ENCODE results near the gene PCIF1. TPM values are rescaled to one million over a fixed set of nuclear protein-coding genes. Genes with fewer than 3 reads are reported as not detected.
"Not testable (repeated sequence)": the region's sequence is repeated elsewhere in the genome, so short reads cannot be mapped to it uniquely, and the experiment has no call there.

Gene PCIF1
- total and polyA plus RNA-seq, 2 donors (not counting 3 experiments of a cell fraction or from before 2014, with no cell fraction given), result 26.4 to 27.2 TPM

DNA sequence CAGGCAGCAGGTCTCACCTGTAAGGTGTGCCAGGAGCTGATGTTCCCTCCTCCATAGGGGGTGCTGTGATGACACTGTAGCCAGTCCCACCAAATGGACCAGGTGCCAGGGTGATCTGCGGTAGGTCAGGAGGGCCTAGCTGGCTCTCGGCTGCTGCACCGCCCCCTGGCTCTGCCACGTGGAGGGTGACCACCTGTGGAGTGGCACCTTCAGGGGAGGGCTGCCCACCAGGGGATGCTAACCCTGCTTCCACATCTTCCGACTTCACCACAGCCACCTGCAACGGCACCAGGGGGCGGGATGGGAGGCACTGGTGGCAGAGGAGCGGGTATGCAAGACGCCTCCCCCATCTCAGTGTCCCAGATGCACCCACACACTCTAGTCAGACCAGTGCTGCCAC, 19.2 kb downstream of the PCIF1 start:
- no peak for DNase-seq (ENCODE audit: low read depth, low spot score)
- Histone ChIP-seq H3K79me2 (ENCODE audit: control insufficient read depth, insufficient read depth, low read length) (no peaks in the 10 kb centered on the region), H3K4me3 (replicated peaks in 1 of 3; ENCODE audit: insufficient read depth in 1 of 3, low read depth in 1 of 3, low read length in 3 of 3) (no peak overlapping the region), H3K4me1 (ENCODE audit: control insufficient read depth, extremely low read depth, insufficient read depth, low read length) (no peaks in the 10 kb centered on the region), H3K9me1 (replicated peaks; ENCODE audit: control insufficient read depth, extremely low read depth, insufficient read depth, low read length) (no peaks in the 10 kb centered on the region), H3K27ac (ENCODE audit: insufficient read depth, low read depth, low read length) (no peak overlapping the region), H3K27me3 (ENCODE audit: control insufficient read depth in 2 of 2, insufficient read depth in 2 of 2, low read length in 2 of 2) (no peaks in the 10 kb centered on the region), H3K9ac (replicated peaks; ENCODE audit: extremely low read depth, insufficient read depth, low read length) (no peak overlapping the region), H3K36me3 (ENCODE audit: control insufficient read depth in 2 of 2, extremely low read depth in 1 of 2, insufficient read depth in 2 of 2, low read length in 2 of 2) (peaks cover 10 to 52% of the 10 kb centered on the region in 2 experiments), H2AFZ (ENCODE audit: low read depth, low read length) (no peak overlapping the region), H3K4me2 (ENCODE audit: insufficient read depth, low read length) (no peak overlapping the region), H3K9me3 (replicated peaks; ENCODE audit: control insufficient read depth, insufficient read depth, low read length) (no peaks in the 10 kb centered on the region), H4K20me1 (replicated peaks; ENCODE audit: control insufficient read depth, extremely low read depth, insufficient read depth, low read length) (no peaks in the 10 kb centered on the region)
- dilution Hi-C loops (cut with MboI; ENCODE audit: extremely low pct_ligation_motif_present, low sequenced_read_pairs) (no loop called here), intact Hi-C loops (cut with micrococcal nuclease) (no loop called here)
- ChIA-PET POLR2A (no interaction called here), CTCF (interaction anchor here (2.7 kb wide), 1 partner anchor 17 kb away, joined by 18 read pairs; no protein-coding TSS in a partner anchor)
- TF ChIP-seq, protein P1, sequence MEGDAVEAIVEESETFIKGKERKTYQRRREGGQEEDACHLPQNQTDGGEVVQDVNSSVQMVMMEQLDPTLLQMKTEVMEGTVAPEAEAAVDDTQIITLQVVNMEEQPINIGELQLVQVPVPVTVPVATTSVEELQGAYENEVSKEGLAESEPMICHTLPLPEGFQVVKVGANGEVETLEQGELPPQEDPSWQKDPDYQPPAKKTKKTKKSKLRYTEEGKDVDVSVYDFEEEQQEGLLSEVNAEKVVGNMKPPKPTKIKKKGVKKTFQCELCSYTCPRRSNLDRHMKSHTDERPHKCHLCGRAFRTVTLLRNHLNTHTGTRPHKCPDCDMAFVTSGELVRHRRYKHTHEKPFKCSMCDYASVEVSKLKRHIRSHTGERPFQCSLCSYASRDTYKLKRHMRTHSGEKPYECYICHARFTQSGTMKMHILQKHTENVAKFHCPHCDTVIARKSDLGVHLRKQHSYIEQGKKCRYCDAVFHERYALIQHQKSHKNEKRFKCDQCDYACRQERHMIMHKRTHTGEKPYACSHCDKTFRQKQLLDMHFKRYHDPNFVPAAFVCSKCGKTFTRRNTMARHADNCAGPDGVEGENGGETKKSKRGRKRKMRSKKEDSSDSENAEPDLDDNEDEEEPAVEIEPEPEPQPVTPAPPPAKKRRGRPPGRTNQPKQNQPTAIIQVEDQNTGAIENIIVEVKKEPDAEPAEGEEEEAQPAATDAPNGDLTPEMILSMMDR (IDR thresholded peaks at IDR 0.05; ENCODE audit: extremely low read depth in 1 of 2, insufficient read depth in 1 of 2, low read depth in 1 of 2, low read length in 2 of 2), result no peak
- TF ChIP-seq POLR2AphosphoS5 (IDR thresholded peaks at IDR 0.05; ENCODE audit: insufficient read depth, low read depth, low read length) (no peak), FOS (IDR thresholded peaks at IDR 0.05; ENCODE audit: borderline replicate concordance, insufficient read depth, low read length) (no peak), MYC (IDR thresholded peaks at IDR 0.05; ENCODE audit: low read depth, low read length) (no peak), JUN (IDR thresholded peaks at IDR 0.05; ENCODE audit: borderline replicate concordance, insufficient read depth, insufficient read length, low read depth) (no peak), POLR2A (IDR thresholded peaks at IDR 0.05; ENCODE audit: low read depth, low read length) (no peak), EZH2 (IDR thresholded peaks at IDR 0.05; ENCODE audit: borderline replicate concordance, low read depth, low read length, severe bottlenecking) (no peak), GATA2 (IDR thresholded peaks at IDR 0.05; ENCODE audit: insufficient read depth, insufficient read length, low read depth, low read length) (no peak)
- TF ChIP-seq, protein P2, sequence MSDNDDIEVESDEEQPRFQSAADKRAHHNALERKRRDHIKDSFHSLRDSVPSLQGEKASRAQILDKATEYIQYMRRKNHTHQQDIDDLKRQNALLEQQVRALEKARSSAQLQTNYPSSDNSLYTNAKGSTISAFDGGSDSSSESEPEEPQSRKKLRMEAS (IDR thresholded peaks at IDR 0.05; ENCODE audit: insufficient read depth, insufficient read length), result no peak
- FAIRE-seq, result no peak
- no TSS peak for BruUV-seq (replicated peaks)

DNA sequence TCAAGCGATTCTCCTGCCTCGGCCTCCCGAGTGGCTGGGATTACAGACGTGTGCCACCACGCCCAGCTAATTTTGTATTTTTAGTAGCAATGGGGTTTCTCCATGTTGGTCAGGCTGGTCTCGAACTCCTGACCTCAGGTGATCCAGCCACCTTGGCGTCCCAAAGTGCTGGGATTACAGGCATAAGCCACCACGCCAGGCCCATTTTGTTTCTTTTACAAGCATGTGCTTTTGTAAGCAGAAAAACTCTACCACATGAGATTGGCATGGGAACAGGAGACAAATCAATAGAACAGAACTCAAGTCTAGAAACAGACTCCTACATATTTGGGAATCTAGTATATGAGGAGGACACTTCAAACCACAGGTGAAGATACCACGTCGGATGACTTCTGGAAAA, 21.8 kb downstream of the PCIF1 start:
- peaks cover 18 to 54% of the 10 kb centered on the region in 2 experiments for H3K36me3 ChIP-seq (ENCODE audit: control insufficient read depth in 2 of 2, extremely low read depth in 1 of 2, insufficient read depth in 2 of 2, low read length in 2 of 2)
- BruUV-seq (replicated peaks); H4K20me1 ChIP-seq (replicated peaks; ENCODE audit: control insufficient read depth, extremely low read depth, insufficient read depth, low read length); FAIRE-seq; H3K9me1 ChIP-seq (replicated peaks; ENCODE audit: control insufficient read depth, extremely low read depth, insufficient read depth, low read length); H3K9me3 ChIP-seq (replicated peaks; ENCODE audit: control insufficient read depth, insufficient read depth, low read length); H3K79me2 ChIP-seq (ENCODE audit: control insufficient read depth, insufficient read depth, low read length); DNase-seq (ENCODE audit: low read depth, low spot score); CTCF ChIA-PET; POLR2A ChIA-PET; H2AFZ ChIP-seq (ENCODE audit: low read depth, low read length); H3K27ac ChIP-seq (ENCODE audit: insufficient read depth, low read depth, low read length); H3K27me3 ChIP-seq (ENCODE audit: control insufficient read depth in 2 of 2, insufficient read depth in 2 of 2, low read length in 2 of 2); H3K4me2 ChIP-seq (ENCODE audit: insufficient read depth, low read length); dilution Hi-C loops (cut with MboI; ENCODE audit: extremely low pct_ligation_motif_present, low sequenced_read_pairs); H3K4me1 ChIP-seq (ENCODE audit: control insufficient read depth, extremely low read depth, insufficient read depth, low read length); H3K9ac ChIP-seq (replicated peaks; ENCODE audit: extremely low read depth, insufficient read depth, low read length); H3K4me3 ChIP-seq (replicated peaks in 1 of 3; ENCODE audit: insufficient read depth in 1 of 3, low read depth in 1 of 3, low read length in 3 of 3); intact Hi-C loops (cut with micrococcal nuclease): not testable (repeated sequence)
